DMS 273 (cell line): ENCODE data around the gene BASP1.

ENCODE experiments used
- DNase-seq: peaks from one replicate; lab custom pipeline; 2025; ENCODE audit not compliant: unreplicated experiment; lab: John Stamatoyannopoulos, UW

BASP1 gene

GRCh38 chr5:17217493-17218352, at the start of gene BASP1:
Gene BASP1 (plus strand): TSS chr5:17217631. CDS start chr5:17275217, 57,586 bp downstream.
- DNase-seq = peak; percentile 90

- no peak for DNase-seq
Measured at GRCh38 chr5:17169507-17169906, 47.9 kb upstream of the BASP1 start.

GRCh38 chr5:17172791-17173190, 44.6 kb upstream of the BASP1 start:
- DNase-seq = peak; percentile 54

- no peak for DNase-seq
Measured at GRCh38 chr5:17174965-17175364, 42.5 kb upstream of the BASP1 start.

GRCh38 chr5:17177501-17178372, 39.7 kb upstream of the BASP1 start:
- no peak for DNase-seq

GRCh38 chr5:17178373-17178675, 39.1 kb upstream of the BASP1 start:
- DNase-seq = no peak

- no peak for DNase-seq
Measured at GRCh38 chr5:17180330-17180843, 37.0 kb upstream of the BASP1 start.

GRCh38 chr5:17180864-17181723, 36.3 kb upstream of the BASP1 start:
- no peak for DNase-seq

- no peak for DNase-seq
Measured at GRCh38 chr5:17182494-17182893, 34.9 kb upstream of the BASP1 start.

GRCh38 chr5:17182981-17183380, 34.5 kb upstream of the BASP1 start:
- DNase-seq = no peak

- DNase-seq = no peak
Measured at GRCh38 chr5:17183831-17184230, 33.6 kb upstream of the BASP1 start.

GRCh38 chr5:17184588-17184987, 32.8 kb upstream of the BASP1 start:
- DNase-seq = no peak

- DNase-seq = no peak
Measured at GRCh38 chr5:17185349-17185748, 32.1 kb upstream of the BASP1 start.

GRCh38 chr5:17185773-17186172, 31.7 kb upstream of the BASP1 start:
- no peak for DNase-seq

- no peak for DNase-seq
Measured at GRCh38 chr5:17186256-17186655, 31.2 kb upstream of the BASP1 start.

GRCh38 chr5:17187011-17187785, 30.2 kb upstream of the BASP1 start:
- DNase-seq = no peak

- no peak for DNase-seq
Measured at GRCh38 chr5:17187786-17188170, 29.7 kb upstream of the BASP1 start.

GRCh38 chr5:17189381-17190036, 27.9 kb upstream of the BASP1 start:
- peak; percentile 95 for DNase-seq

- peak; percentile 72 for DNase-seq
Measured at GRCh38 chr5:17190242-17190778, 27.1 kb upstream of the BASP1 start.
